Tibial nerve (tissue), 4 donors: ENCODE measurements around the gene TSTD2. TPM values are rescaled to one million over a fixed set of nuclear protein-coding genes. Genes with fewer than 3 reads are reported as not detected.
A peak's percentile ranks its signal among the peaks of the same experiment; 100 is the strongest.

ENCODE experiments used
- DNase-seq, 2 donors: peaks; one replicate each; pipeline ENCODE4 v3.0.0-alpha.2; 2019; ENCODE audit warnings: low spot score in 2 of 2
- H3K27ac ChIP-seq, 4 donors: fragments of 200-600 bp; sonication (generic) in 3 of 4; one replicate each; pipeline ENCODE4 v1.5.1; 2017 to 2019; ENCODE audit warnings: mild to moderate bottlenecking in 1 of 4
- H3K27me3 ChIP-seq, 2 donors: fragments of 200-600 bp; sonication (generic) in 1 of 2; one replicate each; pipeline versions ENCODE4 v1.5.1 to v1.6.0; 2017 to 2019
- H3K36me3 ChIP-seq, 3 donors: fragments of 200-600 bp; sonication (generic); one replicate each; pipeline ENCODE4 v1.5.1; 2018 to 2019
- H3K4me1 ChIP-seq, 4 donors: fragments of 200-600 bp; sonication (generic) in 3 of 4; one replicate each; pipeline ENCODE4 v1.5.1; 2017 to 2019
- H3K4me3 ChIP-seq, 4 donors: fragments of 200-600 bp; sonication (generic) in 3 of 4; one replicate each; pipeline ENCODE4 v1.5.1; 2017 to 2019; ENCODE audit warnings: mild to moderate bottlenecking in 1 of 4, moderate library complexity in 1 of 4
- H3K9me3 ChIP-seq, 4 donors: fragments of 200-600 bp; sonication (generic) in 3 of 4; one replicate each; pipeline ENCODE4 v1.5.1; 2017 to 2019
- EP300 ChIP-seq, 2 donors: sonication (generic); formaldehyde crosslinking; IDR thresholded peaks; one replicate each; pipeline ENCODE4 v1.6.1; 2017; ENCODE audit warnings: antibody characterized with exemption in 2 of 2, mild to moderate bottlenecking in 1 of 2
- POLR2A ChIP-seq, 2 donors: fragments of 450-650 bp; IDR thresholded peaks; one replicate each; pipeline ENCODE4 v1.6.1; 2017; ENCODE audit warnings: antibody characterized with exemption in 2 of 2, mild to moderate bottlenecking in 2 of 2, moderate library complexity in 2 of 2
- WGBS, 2 donors: methylation state at CpG; one replicate each; pipeline ENCODE4 v1.1.5; 2018; 5-methylcytosine and 5-hydroxymethylcytosine counted together
- total RNA-seq, 4 donors: library from RNA; depleted of rRNA; stranded (reverse); fragments of >200 nt; gene quantifications; one replicate each; pipeline ENCODE4 v1.1.0, GENCODE V29; 2016
- TF ChIP-seq, protein P1 (sequence below), 5 experiments: fragments of 200-600 bp in 3 of 5; fragments of 450-650 bp in 2 of 5; sonication (generic) in 3 of 5; IDR thresholded peaks; one replicate each; pipeline ENCODE4 v1.5.1; 2016 to 2019; ENCODE audit warnings: antibody characterized with exemption in 5 of 5, mild to moderate bottlenecking in 3 of 5, moderate library complexity in 2 of 5

TSTD2 gene
- total RNA-seq, 4 donors from 2014 or later = 14.0 to 54.1 (median 23.6) TPM

- WGBS, 2 donors = 91 to 95% methylated on average over 10 of the region's 10 CpGs
- Histone ChIP-seq H3K27me3 (no peaks in the 10 kb centered on the region), H3K9me3 (no peaks in the 10 kb centered on the region), H3K4me1 (peaks cover 0 to 54% (median 29%) of the 10 kb centered on the region in 4 donors), H3K4me3 (no peak overlapping the region), H3K27ac (peak overlapping the region; percentile 70 to 96 (median 91)), H3K36me3 (no peaks in the 10 kb centered on the region)
- TF ChIP-seq, protein P1, sequence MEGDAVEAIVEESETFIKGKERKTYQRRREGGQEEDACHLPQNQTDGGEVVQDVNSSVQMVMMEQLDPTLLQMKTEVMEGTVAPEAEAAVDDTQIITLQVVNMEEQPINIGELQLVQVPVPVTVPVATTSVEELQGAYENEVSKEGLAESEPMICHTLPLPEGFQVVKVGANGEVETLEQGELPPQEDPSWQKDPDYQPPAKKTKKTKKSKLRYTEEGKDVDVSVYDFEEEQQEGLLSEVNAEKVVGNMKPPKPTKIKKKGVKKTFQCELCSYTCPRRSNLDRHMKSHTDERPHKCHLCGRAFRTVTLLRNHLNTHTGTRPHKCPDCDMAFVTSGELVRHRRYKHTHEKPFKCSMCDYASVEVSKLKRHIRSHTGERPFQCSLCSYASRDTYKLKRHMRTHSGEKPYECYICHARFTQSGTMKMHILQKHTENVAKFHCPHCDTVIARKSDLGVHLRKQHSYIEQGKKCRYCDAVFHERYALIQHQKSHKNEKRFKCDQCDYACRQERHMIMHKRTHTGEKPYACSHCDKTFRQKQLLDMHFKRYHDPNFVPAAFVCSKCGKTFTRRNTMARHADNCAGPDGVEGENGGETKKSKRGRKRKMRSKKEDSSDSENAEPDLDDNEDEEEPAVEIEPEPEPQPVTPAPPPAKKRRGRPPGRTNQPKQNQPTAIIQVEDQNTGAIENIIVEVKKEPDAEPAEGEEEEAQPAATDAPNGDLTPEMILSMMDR (IDR thresholded peaks at IDR 0.05) = no peak
- TF ChIP-seq POLR2A (IDR thresholded peaks at IDR 0.05) = no peak
- TF ChIP-seq EP300 (IDR thresholded peaks at IDR 0.05) = no peak
- DNase-seq = no peak
Measured at GRCh38 chr9:97556036-97556720, 77.0 kb downstream of the TSTD2 start.

DNA sequence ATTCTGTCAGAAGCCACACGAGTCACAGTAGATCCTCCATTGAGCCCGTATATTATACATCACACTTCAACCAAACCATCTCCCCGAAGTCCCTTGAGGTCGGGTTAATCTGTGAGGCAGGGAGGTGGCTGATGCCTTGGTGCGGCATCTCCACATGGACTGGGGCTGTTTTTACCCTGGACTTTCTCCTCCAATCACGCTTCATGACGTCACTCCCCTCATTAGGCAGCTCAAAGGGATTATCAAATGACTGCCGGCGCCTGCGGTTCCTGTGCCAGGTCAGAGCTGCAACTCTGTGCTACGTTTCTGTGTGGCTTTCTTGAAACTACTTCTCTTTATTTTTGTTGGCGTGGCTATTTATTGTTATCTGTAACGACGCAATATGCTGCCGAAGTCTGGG lies 78.0 kb downstream of the TSTD2 start:
- Histone ChIP-seq H3K27me3 (no peaks in the 10 kb centered on the region), H3K4me1 (peaks cover 0 to 48% (median 29%) of the 10 kb centered on the region in 4 donors), H3K36me3 (no peaks in the 10 kb centered on the region), H3K4me3 (no peak overlapping the region), H3K9me3 (no peaks in the 10 kb centered on the region), H3K27ac (peak overlapping the region; percentile 70 to 96 (median 91))
- peak; percentile 74 to 88 for DNase-seq
- TF ChIP-seq POLR2A (IDR thresholded peaks at IDR 0.05) (peak in 1 of 2 donors; percentile 36), EP300 (IDR thresholded peaks at IDR 0.05) (peak in 1 of 2 donors; percentile 84)
- TF ChIP-seq, protein P1 (IDR thresholded peaks at IDR 0.05) = no peak
- 55 to 69% methylated on average over 15 of the region's 15 CpGs for WGBS, 2 donors

DNA sequence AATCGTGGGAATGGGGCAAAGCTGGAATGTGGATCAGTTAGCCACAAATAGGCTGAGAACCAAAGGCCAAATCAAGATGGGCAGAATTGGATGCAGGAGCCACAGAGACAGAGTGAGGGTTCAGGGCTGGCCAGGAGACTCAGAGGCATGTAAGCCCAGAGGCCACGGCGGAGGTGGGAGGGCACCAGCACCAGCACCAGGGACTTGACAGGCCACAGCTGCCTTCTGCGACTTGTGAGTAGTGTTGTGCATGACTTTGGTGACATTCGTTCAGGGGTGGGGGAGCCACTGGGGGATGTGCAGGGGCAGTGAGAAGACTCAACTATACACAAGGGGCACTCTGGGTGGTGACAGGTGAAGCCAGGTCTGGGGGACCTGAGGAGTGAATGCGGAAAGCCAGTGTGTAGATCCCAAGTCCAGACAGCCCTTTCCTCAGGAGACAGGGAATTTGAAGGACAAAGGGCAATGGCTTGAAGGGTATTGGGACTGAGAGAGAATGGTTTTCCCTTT lies 78.5 kb downstream of the TSTD2 start:
- DNase-seq = no peak
- Histone ChIP-seq H3K9me3 (no peaks in the 10 kb centered on the region), H3K4me3 (no peak overlapping the region), H3K36me3 (no peaks in the 10 kb centered on the region), H3K27me3 (no peaks in the 10 kb centered on the region), H3K4me1 (peaks cover 0 to 48% (median 29%) of the 10 kb centered on the region in 4 donors), H3K27ac (peak overlapping the region; percentile 35 to 96 (median 79))
- no peak for TF ChIP-seq POLR2A (IDR thresholded peaks at IDR 0.05)
- TF ChIP-seq, protein P1 (IDR thresholded peaks at IDR 0.05) = no peak
- TF ChIP-seq EP300 (IDR thresholded peaks at IDR 0.05) = no peak
- 84% methylated on average over 6 of the region's 6 CpGs for WGBS, 2 donors

GRCh38 chr9:97553841-97554240 lies 79.3 kb downstream of the TSTD2 start:
- TF ChIP-seq, protein P1 (IDR thresholded peaks at IDR 0.05) = no peak
- TF ChIP-seq POLR2A (IDR thresholded peaks at IDR 0.05) = no peak
- TF ChIP-seq EP300 (IDR thresholded peaks at IDR 0.05) = no peak
- H3K27me3 ChIP-seq = no peaks in the 10 kb centered on the region
- H3K4me1 ChIP-seq = peaks cover 0 to 43% (median 26%) of the 10 kb centered on the region in 4 donors
- peaks cover 0 to 4% (median 0%) of the 10 kb centered on the region in 4 donors for H3K9me3 ChIP-seq
- H3K36me3 ChIP-seq = peaks cover 0 to 4% (median 0%) of the 10 kb centered on the region in 3 donors
- no peak for DNase-seq
- H3K4me3 ChIP-seq = no peak overlapping the region
- 87 to 89% methylated on average over 5 of the region's 5 CpGs for WGBS, 2 donors
- H3K27ac ChIP-seq = peak overlapping the region in 1 of 4 donors; percentile 96

GRCh38 chr9:97553141-97553540 lies 80.0 kb downstream of the TSTD2 start:
- no peak for DNase-seq
- peaks cover 0 to 6% (median 0%) of the 10 kb centered on the region in 3 donors for H3K36me3 ChIP-seq
- peaks cover 0 to 36% (median 20%) of the 10 kb centered on the region in 4 donors for H3K4me1 ChIP-seq
- H3K9me3 ChIP-seq = peaks cover 0 to 6% (median 0%) of the 10 kb centered on the region in 4 donors
- WGBS, 2 donors = 76 to 83% methylated on average over 5 to 6 of the region's 6 CpGs
- no peak for TF ChIP-seq POLR2A (IDR thresholded peaks at IDR 0.05)
- H3K27ac ChIP-seq = peak overlapping the region in 1 of 4 donors; percentile 96
- no peaks in the 10 kb centered on the region for H3K27me3 ChIP-seq
- H3K4me3 ChIP-seq = no peak overlapping the region
